Gastroesophageal sphincter (tissue), 4 donors: ENCODE data around the gene ZMAT5. TPM values are rescaled to one million over a fixed set of nuclear protein-coding genes. Genes with fewer than 3 reads are reported as not detected.

Experiments used
- ATAC-seq: fragments of 150-250 bp; one replicate; pipeline ENCODE4 v1.9.1; 2016; ENCODE audit warnings: mild to moderate bottlenecking, moderate library complexity
- H3K27ac ChIP-seq, 4 donors: fragments of 200-600 bp; sonication (generic) in 3 of 4; 1 replicate in 3 of 4; 2 replicates in 1 of 4; pipeline ENCODE4 v1.5.1; 2016 to 2019
- H3K27me3 ChIP-seq: fragments of 200-600 bp; sonication (generic); one replicate; pipeline ENCODE4 v1.5.1; 2019
- H3K36me3 ChIP-seq, 2 donors: fragments of 200-600 bp; sonication (generic); one replicate each; pipeline ENCODE4 v1.5.1; 2019; ENCODE audit warnings: control low read depth in 1 of 2
- H3K4me1 ChIP-seq, 3 donors: fragments of 200-600 bp; sonication (generic); 1 replicate in 2 of 3; 2 replicates in 1 of 3; pipeline ENCODE4 v1.5.1; 2016 to 2019; ENCODE audit warnings: control low read depth in 2 of 3
- H3K4me3 ChIP-seq, 2 donors: fragments of 200-600 bp; sonication (generic); one replicate each; pipeline ENCODE4 v1.5.1; 2019; ENCODE audit warnings: mild to moderate bottlenecking in 1 of 2, moderate library complexity in 1 of 2
- H3K9me3 ChIP-seq, 3 donors: fragments of 200-600 bp; sonication (generic); one replicate each; pipeline ENCODE4 v1.5.1; 2017 to 2019; ENCODE audit warnings: control low read depth in 2 of 3
- EP300 ChIP-seq: sonication (generic); formaldehyde crosslinking; IDR thresholded peaks from one replicate; pipeline ENCODE4 v1.6.1; 2017; ENCODE audit warnings: antibody characterized with exemption, mild to moderate bottlenecking
- POLR2A ChIP-seq, 2 donors: fragments of 450-650 bp; IDR thresholded peaks; one replicate each; pipeline ENCODE4 v1.6.1; 2017; ENCODE audit warnings: antibody characterized with exemption in 2 of 2, mild to moderate bottlenecking in 2 of 2, moderate library complexity in 1 of 2
- POLR2AphosphoS5 ChIP-seq: sonication (generic); formaldehyde crosslinking; IDR thresholded peaks from one replicate; pipeline ENCODE4 v1.6.1; 2017; ENCODE audit warnings: antibody characterized with exemption
- WGBS, 2 donors: methylation state at CpG; one replicate each; pipeline ENCODE4 v1.1.5; 2018; ENCODE audit warnings: low coverage in 1 of 2; 5-methylcytosine and 5-hydroxymethylcytosine counted together
- total RNA-seq, 4 donors: library from RNA; depleted of rRNA; stranded (reverse); fragments of >200 nt; gene quantifications; one replicate each; pipeline ENCODE4 v1.1.0, GENCODE V29; 2016
- TF ChIP-seq, protein P1 (sequence below), 4 experiments: fragments of 200-600 bp in 2 of 4; fragments of 450-650 bp in 2 of 4; sonication (generic) in 1 of 4; IDR thresholded peaks; one replicate each; pipeline ENCODE4 v1.5.1; 2017 to 2019; ENCODE audit warnings: antibody characterized with exemption in 4 of 4, mild to moderate bottlenecking in 2 of 4, moderate library complexity in 2 of 4

ZMAT5 gene
- total RNA-seq, 4 donors from 2014 or later: 10.6 to 26.5 (median 17.1) TPM

GRCh38 chr22:29702931-29703501, 63.8 kb downstream of the ZMAT5 start:
- peaks cover 0 to 3% of the 10 kb centered on the region in 2 donors for H3K36me3 ChIP-seq
- peak overlapping the region in 2 of 4 donors; percentile 15 to 35 for H3K27ac ChIP-seq
- WGBS, 2 donors: 42 to 87% methylated on average over 4 to 6 of the region's 19 CpGs
- no peaks in the 10 kb centered on the region for H3K9me3 ChIP-seq
- no peak overlapping the region for H3K4me3 ChIP-seq
- peaks cover 0 to 58% (median 5%) of the 10 kb centered on the region in 3 donors for H3K4me1 ChIP-seq
- H3K27me3 ChIP-seq: peaks cover 80% of the 10 kb centered on the region
- no peak for ATAC-seq
- TF ChIP-seq EP300 (no peak), POLR2A (IDR thresholded peaks at IDR 0.05) (no peak), POLR2AphosphoS5 (no peak)
- TF ChIP-seq, protein P1, sequence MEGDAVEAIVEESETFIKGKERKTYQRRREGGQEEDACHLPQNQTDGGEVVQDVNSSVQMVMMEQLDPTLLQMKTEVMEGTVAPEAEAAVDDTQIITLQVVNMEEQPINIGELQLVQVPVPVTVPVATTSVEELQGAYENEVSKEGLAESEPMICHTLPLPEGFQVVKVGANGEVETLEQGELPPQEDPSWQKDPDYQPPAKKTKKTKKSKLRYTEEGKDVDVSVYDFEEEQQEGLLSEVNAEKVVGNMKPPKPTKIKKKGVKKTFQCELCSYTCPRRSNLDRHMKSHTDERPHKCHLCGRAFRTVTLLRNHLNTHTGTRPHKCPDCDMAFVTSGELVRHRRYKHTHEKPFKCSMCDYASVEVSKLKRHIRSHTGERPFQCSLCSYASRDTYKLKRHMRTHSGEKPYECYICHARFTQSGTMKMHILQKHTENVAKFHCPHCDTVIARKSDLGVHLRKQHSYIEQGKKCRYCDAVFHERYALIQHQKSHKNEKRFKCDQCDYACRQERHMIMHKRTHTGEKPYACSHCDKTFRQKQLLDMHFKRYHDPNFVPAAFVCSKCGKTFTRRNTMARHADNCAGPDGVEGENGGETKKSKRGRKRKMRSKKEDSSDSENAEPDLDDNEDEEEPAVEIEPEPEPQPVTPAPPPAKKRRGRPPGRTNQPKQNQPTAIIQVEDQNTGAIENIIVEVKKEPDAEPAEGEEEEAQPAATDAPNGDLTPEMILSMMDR (IDR thresholded peaks at IDR 0.05): no peak

DNA sequence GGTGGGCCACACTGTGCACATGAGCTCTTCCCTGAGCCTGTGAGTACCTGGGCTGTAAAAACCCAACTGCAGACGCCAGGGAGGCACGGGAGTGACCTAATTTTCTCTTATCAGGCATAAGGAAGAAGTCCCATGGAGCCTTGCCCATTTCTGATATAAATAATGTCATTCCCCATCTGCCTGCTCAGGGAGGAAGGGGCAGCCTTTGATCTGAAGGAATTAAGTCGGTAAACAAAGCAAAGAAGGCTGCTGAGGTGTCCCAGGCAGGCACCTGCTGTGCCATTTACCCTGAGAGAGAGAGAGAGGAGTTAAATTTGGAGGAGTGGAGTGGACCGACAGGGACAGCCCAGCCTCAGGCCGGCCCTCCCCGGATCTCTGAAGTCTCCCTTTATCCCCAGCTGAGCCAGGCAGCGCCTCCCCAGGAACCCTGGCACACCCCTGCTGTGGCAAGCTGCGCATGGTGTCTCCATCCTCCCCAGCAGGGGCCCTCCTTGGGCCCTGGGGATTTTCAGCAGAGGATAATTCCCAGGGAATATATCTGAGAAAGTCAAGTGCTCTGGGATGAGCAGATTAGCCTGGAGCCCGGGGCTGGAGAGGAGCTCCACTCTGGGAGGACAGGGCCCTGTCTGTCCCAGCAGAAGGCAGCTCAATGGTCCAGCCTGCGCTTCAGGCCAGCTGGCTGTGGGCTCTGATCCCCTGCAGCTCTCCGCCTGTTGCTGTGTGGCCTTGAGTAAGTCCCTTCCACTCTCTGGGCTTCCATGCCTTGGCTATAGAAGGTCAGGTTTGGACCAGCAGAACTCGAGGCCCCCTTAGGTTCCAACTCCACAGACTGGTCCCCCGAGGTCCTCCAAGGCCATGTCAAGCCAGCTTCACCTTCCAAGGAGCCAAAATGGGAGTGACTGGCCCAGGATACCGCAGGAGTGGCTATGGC, 64.5 kb downstream of the ZMAT5 start:
- peaks cover 0 to 10% of the 10 kb centered on the region in 2 donors for H3K36me3 ChIP-seq
- H3K9me3 ChIP-seq: no peaks in the 10 kb centered on the region
- no peak for ATAC-seq
- TF ChIP-seq POLR2AphosphoS5: no peak
- TF ChIP-seq EP300: no peak
- TF ChIP-seq, protein P1 (IDR thresholded peaks at IDR 0.05): no peak
- no peak for TF ChIP-seq POLR2A (IDR thresholded peaks at IDR 0.05)
- H3K27me3 ChIP-seq: peaks cover 72% of the 10 kb centered on the region
- H3K4me3 ChIP-seq: no peak overlapping the region
- peak overlapping the region in 2 of 4 donors; percentile 15 to 35 for H3K27ac ChIP-seq
- peaks cover 0 to 58% (median 5%) of the 10 kb centered on the region in 3 donors for H3K4me1 ChIP-seq
- WGBS, 2 donors: 10 to 37% methylated on average over 2 of the region's 14 CpGs

- H3K9me3 ChIP-seq: no peaks in the 10 kb centered on the region
Observed at GRCh38 chr22:29701155-29701999, 65.4 kb downstream of the ZMAT5 start.

DNA sequence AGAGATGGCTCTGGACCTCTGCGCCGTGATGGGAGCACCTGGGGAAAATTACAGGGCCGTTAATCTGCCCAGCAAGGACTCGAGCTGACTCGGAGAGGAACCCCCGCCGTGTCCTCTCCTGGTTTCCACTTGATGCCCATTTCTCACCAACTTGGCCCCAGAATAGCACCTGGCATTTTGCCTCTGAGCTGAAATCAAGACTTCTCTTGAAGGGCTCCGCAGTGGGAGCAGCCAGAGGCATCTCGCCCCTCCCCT, 66.0 kb downstream of the ZMAT5 start:
- no CpG with 5 or more reads among the region's 9 CpGs for WGBS, 2 donors
- Histone ChIP-seq H3K4me1 (peaks cover 0 to 49% (median 5%) of the 10 kb centered on the region in 3 donors), H3K27ac (no peak overlapping the region), H3K4me3 (no peak overlapping the region), H3K27me3 (peaks cover 58% of the 10 kb centered on the region), H3K9me3 (no peaks in the 10 kb centered on the region), H3K36me3 (peaks cover 0 to 25% of the 10 kb centered on the region in 2 donors)
- TF ChIP-seq, protein P1 (IDR thresholded peaks at IDR 0.05): no peak
- TF ChIP-seq EP300 (no peak), POLR2A (IDR thresholded peaks at IDR 0.05) (no peak), POLR2AphosphoS5 (no peak)
- ATAC-seq: no peak

More at GRCh38 chr22:29701155-29701999, 65.4 kb downstream of the ZMAT5 start:
- no peak for ATAC-seq
- 52% methylated on average over 3 to 4 of the region's 14 CpGs for WGBS, 2 donors
- H3K4me3 ChIP-seq: no peak overlapping the region
- peaks cover 0 to 19% of the 10 kb centered on the region in 2 donors for H3K36me3 ChIP-seq
- TF ChIP-seq, protein P1 (IDR thresholded peaks at IDR 0.05): no peak
- TF ChIP-seq POLR2A (IDR thresholded peaks at IDR 0.05): no peak
- no peak for TF ChIP-seq POLR2AphosphoS5
- no peak for TF ChIP-seq EP300
- H3K4me1 ChIP-seq: peaks cover 0 to 54% (median 5%) of the 10 kb centered on the region in 3 donors
- H3K27ac ChIP-seq: no peak overlapping the region
- H3K27me3 ChIP-seq: peaks cover 63% of the 10 kb centered on the region
